Measurements from ENCODE around the gene THSD7B. TPM values are rescaled to one million over a fixed set of nuclear protein-coding genes. Genes with fewer than 3 reads are reported as not detected.

The THSD7B gene
- total and polyA plus RNA-seq, 2 of the 13 experiments (the other 11 are each of a cell fraction or from before 2014, with no cell fraction given) = 0.02 TPM; not detected in 1

GRCh38 chr2:137693534-137693933 lies 928.2 kb downstream of the THSD7B start:
- no peak overlapping the region for H3K27ac ChIP-seq (ENCODE audit: extremely low read length, insufficient read depth, low read length)
- ATAC-seq = no peak
- BruUV-seq (replicated peaks) = no TSS peak
- no peaks in the 10 kb centered on the region for H4K20me1 ChIP-seq (ENCODE audit: insufficient read depth, low read length)
- no peak for DNase-seq (ENCODE audit: low spot score)
- POLR2A ChIA-PET = no interaction called here
- in situ Hi-C loops (cut with HindIII; ENCODE audit: extremely low pct_ligation_motif_present, low pct_unique_long_range_greater_than_20kb) = no loop called here
- no peak for FAIRE-seq
- H3K79me2 ChIP-seq (ENCODE audit: insufficient read depth, low read length) = no peaks in the 10 kb centered on the region
- 0% methylated on average over 2 of the region's 2 CpGs for WGBS (ENCODE audit: low lambda C conversion rate)
- no peaks in the 10 kb centered on the region for H3K9me3 ChIP-seq (ENCODE audit: low read length)
- CTCF ChIA-PET (ENCODE audit: low intra/inter-chr PET ratio, low total read pairs) = no interaction called here
- no peaks in the 10 kb centered on the region for H3K4me1 ChIP-seq (ENCODE audit: insufficient read depth, low read length)
- no peak overlapping the region for H3K9ac ChIP-seq (ENCODE audit: insufficient read depth, low read depth, low read length)
- TF ChIP-seq ZNF644 (CRISPR knock-in tag; IDR thresholded peaks at IDR 0.05; ENCODE audit: low read depth) = no peak
- TF ChIP-seq ZUFSP (CRISPR knock-in tag; IDR thresholded peaks at IDR 0.05; ENCODE audit: borderline replicate concordance) = no peak
- TF ChIP-seq E2F1 (CRISPR knock-in tag; IDR thresholded peaks at IDR 0.05) = no peak
- no peak for TF ChIP-seq FOXC1 (CRISPR knock-in tag; IDR thresholded peaks at IDR 0.05; ENCODE audit: borderline replicate concordance)
- no peak for TF ChIP-seq ZNF510 (CRISPR knock-in tag; IDR thresholded peaks at IDR 0.05; ENCODE audit: low read depth)
- TF ChIP-seq ZBTB3 (CRISPR knock-in tag; IDR thresholded peaks at IDR 0.05; ENCODE audit: borderline replicate concordance, low read depth) = no peak
- TF ChIP-seq CREBL2 (CRISPR knock-in tag; IDR thresholded peaks at IDR 0.05; ENCODE audit: borderline replicate concordance) = no peak
- TF ChIP-seq SPEN (CRISPR knock-in tag; IDR thresholded peaks at IDR 0.05; ENCODE audit: low read depth) = no peak
- TF ChIP-seq THYN1 (CRISPR knock-in tag; IDR thresholded peaks at IDR 0.05; ENCODE audit: borderline replicate concordance, low read depth) = no peak
- TF ChIP-seq FUBP1 (CRISPR knock-in tag; IDR thresholded peaks at IDR 0.05; ENCODE audit: borderline replicate concordance) = no peak
- no peak for TF ChIP-seq THRA (CRISPR knock-in tag; IDR thresholded peaks at IDR 0.05; ENCODE audit: borderline replicate concordance)
- no peak for TF ChIP-seq YEATS2 (CRISPR knock-in tag; IDR thresholded peaks at IDR 0.05; ENCODE audit: borderline replicate concordance)
- no peak for TF ChIP-seq TRAFD1 (CRISPR knock-in tag; IDR thresholded peaks at IDR 0.05; ENCODE audit: borderline replicate concordance)
- TF ChIP-seq ZNF781 (CRISPR knock-in tag; IDR thresholded peaks at IDR 0.05; ENCODE audit: borderline replicate concordance, not compliant biosample characterization) = no peak
- no peak for TF ChIP-seq SAFB2 (CRISPR knock-in tag; IDR thresholded peaks at IDR 0.05; ENCODE audit: borderline replicate concordance, low read depth)
- no peak for TF ChIP-seq MED8 (CRISPR knock-in tag; IDR thresholded peaks at IDR 0.05; ENCODE audit: insufficient replicate concordance)
- H3K27me3 ChIP-seq (ENCODE audit: control insufficient read depth in 1 of 2, insufficient read depth in 2 of 2, low read length in 2 of 2) = no peaks in the 10 kb centered on the region
- no peaks in the 10 kb centered on the region for H3K36me3 ChIP-seq (replicated peaks in 1 of 2; ENCODE audit: control insufficient read depth in 1 of 2, insufficient read depth in 2 of 2, low read length in 2 of 2)
- H3K4me3 ChIP-seq (replicated peaks in 1 of 3; ENCODE audit: insufficient read depth in 1 of 3, low read depth in 2 of 3, low read length in 3 of 3) = no peak overlapping the region
- no peak overlapping the region for H3K4me2 ChIP-seq (ENCODE audit: low read depth, low read length)
- H2AFZ ChIP-seq (ENCODE audit: low read length) = no peak overlapping the region
- intact Hi-C loops (cut with micrococcal nuclease; ENCODE audit: unreplicated experiment) = no loop called here

Data from HepG2 (cell line).